Activated T-helper 17 cell treated with anti-CD3 and anti-CD28 coated beads, Interleukin-2, amount 50 U/mL, for 72 hours (primary cell): ENCODE results near the gene RNFT2. TPM values are rescaled to one million over a fixed set of nuclear protein-coding genes. Genes with fewer than 3 reads are reported as not detected.
"Not testable (repeated sequence)": the region's sequence is repeated elsewhere in the genome, so short reads cannot be mapped to it uniquely, and the experiment has no call there.

Experiments used
- ATAC-seq: fragments of 150-1000 bp; cut with Tn5 transposase; replicated peaks from 2 replicates; pipeline ENCODE4 v1.10.0; 2021; ENCODE audit warnings: mild to moderate bottlenecking, moderate library complexity
- H3K27ac Mint-ChIP-seq: one replicate; pipeline ENCODE4 v1.8.0; 2022; ENCODE audit warnings: mixed read lengths
- H3K27me3 Mint-ChIP-seq: one replicate; pipeline ENCODE4 v1.8.0; 2022; ENCODE audit warnings: mixed read lengths
- H3K36me3 Mint-ChIP-seq: one replicate; pipeline ENCODE4 v1.8.0; 2022; ENCODE audit warnings: low read depth, mild to moderate bottlenecking, mixed read lengths
- H3K4me1 Mint-ChIP-seq: one replicate; pipeline ENCODE4 v1.8.0; 2022; ENCODE audit warnings: mixed read lengths
- H3K4me3 Mint-ChIP-seq: one replicate; pipeline ENCODE4 v1.8.0; 2022; ENCODE audit warnings: mild to moderate bottlenecking, mixed read lengths
- H3K9me3 Mint-ChIP-seq: one replicate; pipeline ENCODE4 v1.8.0; 2022; ENCODE audit warnings: mixed read lengths
- total RNA-seq, 2 donors: library from RNA; stranded (reverse); gene quantifications; one replicate each; pipeline ENCODE4 v1.2.3, GENCODE V29; 2022

RNFT2 gene
- total RNA-seq, 2 donors from 2014 or later = 12.3 to 23.6 TPM

- Mint-ChIP-seq H3K9me3 (no peaks in the 10 kb centered on the region), H3K27me3 (no peaks in the 10 kb centered on the region), H3K4me1 (no peaks in the 10 kb centered on the region), H3K36me3 (no peaks in the 10 kb centered on the region), H3K4me3 (no peak overlapping the region), H3K27ac (no peak overlapping the region)
- ATAC-seq = no peak
These were observed 11.8 kb downstream of the RNFT2 start for GRCh38 chr12:116749884-116750283.

DNA sequence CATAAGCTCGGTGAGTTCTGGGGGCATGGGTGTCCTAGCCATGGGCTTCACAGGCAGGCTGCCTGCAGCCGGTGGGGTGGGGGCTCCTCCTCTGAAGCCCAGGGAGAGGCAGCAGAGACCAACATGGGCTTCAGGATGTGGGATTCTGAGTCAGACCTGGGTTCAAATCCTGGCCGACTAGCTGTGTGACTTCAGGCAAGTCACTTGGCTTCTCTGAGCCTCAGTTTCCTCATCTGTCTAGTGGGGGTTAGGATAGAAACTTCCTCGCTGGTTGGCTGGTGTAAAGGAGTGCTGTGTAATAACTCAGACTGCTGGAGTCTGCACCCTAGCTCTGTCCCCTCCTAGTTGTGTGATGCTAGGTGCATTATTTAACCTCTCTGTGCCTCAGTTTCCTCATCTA is 12.2 kb downstream of the RNFT2 start:
- Mint-ChIP-seq H3K4me1 (no peaks in the 10 kb centered on the region), H3K4me3 (no peak overlapping the region), H3K36me3 (no peaks in the 10 kb centered on the region), H3K9me3 (no peaks in the 10 kb centered on the region), H3K27me3 (no peaks in the 10 kb centered on the region), H3K27ac (no peak overlapping the region)
- ATAC-seq = no peak

DNA sequence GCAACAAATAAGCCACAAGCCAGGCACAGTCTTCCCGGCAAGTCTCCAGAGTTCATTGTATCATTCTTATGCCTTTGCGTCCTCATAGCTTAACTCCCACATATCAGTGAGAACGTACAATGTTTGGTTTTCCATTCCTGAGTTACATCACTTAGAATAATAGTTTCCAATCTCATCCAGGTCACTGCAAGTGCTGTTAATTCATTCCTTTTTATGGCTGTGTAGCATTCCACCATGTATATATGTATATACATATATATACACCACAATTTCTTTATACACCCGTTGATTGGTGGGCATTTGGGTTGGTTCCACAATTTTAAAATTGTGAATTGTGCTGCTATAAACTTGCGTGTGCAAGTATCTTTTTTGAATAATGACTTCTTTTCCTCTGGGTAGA is 16.0 kb downstream of the RNFT2 start:
- not testable (repeated sequence) for H3K27ac Mint-ChIP-seq, H3K27me3 Mint-ChIP-seq

DNA sequence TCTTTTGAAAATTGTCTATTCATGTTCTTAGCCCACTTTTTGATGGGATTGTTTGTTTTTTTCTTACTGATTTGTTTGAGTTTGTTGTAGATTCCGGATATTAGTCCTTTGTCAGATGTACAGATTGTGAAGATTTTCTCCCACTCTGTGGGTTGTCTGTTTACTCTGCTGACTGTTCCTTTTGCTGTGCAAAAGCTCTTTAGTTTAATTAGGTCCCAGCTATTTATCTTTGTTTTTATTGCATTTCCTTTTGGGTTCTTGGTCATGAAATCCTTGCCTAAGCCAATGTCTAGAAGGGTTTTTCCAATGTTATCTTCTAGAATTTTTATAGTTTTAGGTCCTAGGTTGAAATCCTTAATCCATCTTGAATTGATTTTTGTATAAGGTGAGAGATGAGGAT is 16.7 kb downstream of the RNFT2 start:
- H3K36me3 Mint-ChIP-seq, H3K27me3 Mint-ChIP-seq, H3K4me1 Mint-ChIP-seq, H3K27ac Mint-ChIP-seq, ATAC-seq, H3K4me3 Mint-ChIP-seq, H3K9me3 Mint-ChIP-seq: not testable (repeated sequence)

More for the DNA sequence above, 16.0 kb downstream of the RNFT2 start:
- H3K9me3 Mint-ChIP-seq, ATAC-seq, H3K4me3 Mint-ChIP-seq, H3K36me3 Mint-ChIP-seq, H3K4me1 Mint-ChIP-seq: not testable (repeated sequence)

- Mint-ChIP-seq H3K27ac (no peak overlapping the region), H3K27me3 (no peaks in the 10 kb centered on the region), H3K36me3 (peaks cover 12% of the 10 kb centered on the region), H3K9me3 (no peaks in the 10 kb centered on the region), H3K4me1 (peaks cover 10% of the 10 kb centered on the region), H3K4me3 (peak overlapping the region; percentile 12)
- ATAC-seq = no peak
These were observed 21.9 kb downstream of the RNFT2 start for GRCh38 chr12:116759783-116760621.

GRCh38 chr12:116760622-116761020 is 22.5 kb downstream of the RNFT2 start:
- Mint-ChIP-seq H3K4me3 (no peak overlapping the region), H3K27me3 (no peaks in the 10 kb centered on the region), H3K9me3 (no peaks in the 10 kb centered on the region), H3K4me1 (peaks cover 10% of the 10 kb centered on the region), H3K36me3 (peaks cover 12% of the 10 kb centered on the region), H3K27ac (no peak overlapping the region)
- no peak for ATAC-seq

GRCh38 chr12:116761499-116761898 is 23.4 kb downstream of the RNFT2 start:
- peaks cover 10% of the 10 kb centered on the region for H3K4me1 Mint-ChIP-seq
- H3K27ac Mint-ChIP-seq = no peak overlapping the region
- ATAC-seq = no peak
- no peaks in the 10 kb centered on the region for H3K9me3 Mint-ChIP-seq
- peaks cover 12% of the 10 kb centered on the region for H3K36me3 Mint-ChIP-seq
- no peak overlapping the region for H3K4me3 Mint-ChIP-seq
- no peaks in the 10 kb centered on the region for H3K27me3 Mint-ChIP-seq

DNA sequence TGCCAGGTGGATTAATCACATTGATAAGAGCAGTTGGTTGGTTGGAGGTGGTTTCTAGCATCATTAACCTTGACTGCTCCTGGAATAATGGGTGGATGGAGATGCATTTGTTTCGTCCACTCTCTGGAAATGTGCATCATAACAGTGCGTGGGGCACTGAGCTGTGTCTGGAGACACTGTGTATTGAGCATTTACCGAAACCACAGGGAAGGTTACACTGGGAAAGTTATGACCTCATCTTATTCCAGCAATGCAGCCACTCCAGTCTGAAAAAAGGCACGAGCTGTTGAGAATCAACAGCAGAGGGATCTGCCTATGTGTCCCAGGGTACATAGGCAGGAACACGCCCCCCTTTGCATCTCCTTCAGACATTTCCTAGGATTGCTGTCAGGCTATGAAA is 27.2 kb downstream of the RNFT2 start:
- no peaks in the 10 kb centered on the region for H3K27me3 Mint-ChIP-seq
- peaks cover 4% of the 10 kb centered on the region for H3K4me1 Mint-ChIP-seq
- peaks cover 7% of the 10 kb centered on the region for H3K36me3 Mint-ChIP-seq
- no peak for ATAC-seq
- no peak overlapping the region for H3K27ac Mint-ChIP-seq
- no peaks in the 10 kb centered on the region for H3K9me3 Mint-ChIP-seq
- no peak overlapping the region for H3K4me3 Mint-ChIP-seq

DNA sequence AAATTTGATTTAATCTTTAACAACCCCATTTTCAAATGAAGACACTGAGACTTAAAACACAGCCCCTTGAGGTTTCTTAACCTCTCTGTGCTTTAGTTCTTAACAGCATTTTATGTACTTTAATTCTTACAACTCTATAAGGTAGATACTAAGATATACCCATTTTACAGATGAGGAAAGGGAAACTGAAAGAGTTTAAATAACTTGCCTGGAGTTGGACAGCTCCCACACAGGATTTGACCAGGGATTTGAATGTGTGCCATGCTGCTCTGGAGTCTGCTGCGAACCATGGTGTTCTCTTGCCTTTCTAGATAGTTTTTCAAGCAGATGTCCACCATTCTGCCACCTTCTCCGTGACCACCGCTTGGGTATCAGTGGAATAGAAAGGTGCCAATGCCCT is 28.2 kb downstream of the RNFT2 start:
- no peaks in the 10 kb centered on the region for H3K9me3 Mint-ChIP-seq

DNA sequence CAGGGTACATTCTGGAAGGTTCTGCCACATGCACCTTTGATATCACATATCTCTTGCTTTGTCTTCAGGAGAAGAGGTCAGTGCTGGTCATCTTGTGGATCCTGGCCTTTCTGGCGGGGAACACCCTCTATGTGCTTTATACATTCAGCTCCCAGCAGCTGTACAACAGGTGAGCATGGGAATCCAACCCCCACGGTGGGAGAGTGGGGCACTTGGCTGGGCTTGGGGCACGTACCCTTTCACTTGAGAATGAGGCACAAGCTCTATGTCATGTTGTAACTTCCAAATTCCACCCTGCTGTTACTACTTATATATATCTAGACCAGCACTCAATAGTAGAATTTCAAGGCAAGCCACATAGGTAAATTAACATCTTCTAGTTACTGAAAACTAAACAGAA is 28.6 kb downstream of the RNFT2 start:
- no peaks in the 10 kb centered on the region for H3K4me1 Mint-ChIP-seq
- H3K27ac Mint-ChIP-seq = no peak overlapping the region
- ATAC-seq = no peak
- no peak overlapping the region for H3K4me3 Mint-ChIP-seq
- no peaks in the 10 kb centered on the region for H3K9me3 Mint-ChIP-seq
- no peaks in the 10 kb centered on the region for H3K36me3 Mint-ChIP-seq
- H3K27me3 Mint-ChIP-seq = no peaks in the 10 kb centered on the region

More for the DNA sequence above, 28.2 kb downstream of the RNFT2 start:
- H3K27ac Mint-ChIP-seq = no peak overlapping the region
- H3K4me3 Mint-ChIP-seq = no peak overlapping the region
- no peaks in the 10 kb centered on the region for H3K27me3 Mint-ChIP-seq
- ATAC-seq = no peak
- H3K4me1 Mint-ChIP-seq = no peaks in the 10 kb centered on the region
- H3K36me3 Mint-ChIP-seq = no peaks in the 10 kb centered on the region

DNA sequence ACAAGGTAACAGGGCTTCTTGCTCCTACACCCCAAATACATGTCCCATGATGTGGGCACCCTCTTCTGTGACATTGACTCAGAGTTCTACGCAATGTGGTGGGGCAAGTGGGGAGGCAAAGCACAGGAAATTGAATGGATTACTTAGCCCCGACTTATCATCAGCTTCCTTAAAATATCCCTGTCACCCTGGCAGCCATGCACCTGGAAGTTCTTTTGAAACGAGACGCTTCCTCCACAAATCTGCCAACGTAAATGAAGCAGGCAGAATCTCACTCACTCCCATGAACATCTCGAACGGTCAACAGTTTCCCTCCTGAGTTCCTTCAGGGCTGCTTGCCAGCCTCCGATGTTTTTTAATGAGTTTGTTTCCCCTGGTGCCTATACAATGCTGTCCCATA is 33.5 kb downstream of the RNFT2 start:
- Mint-ChIP-seq H3K9me3 (no peaks in the 10 kb centered on the region), H3K27me3 (no peaks in the 10 kb centered on the region), H3K4me3 (no peak overlapping the region), H3K27ac (no peak overlapping the region), H3K4me1 (no peaks in the 10 kb centered on the region), H3K36me3 (no peaks in the 10 kb centered on the region)
- ATAC-seq = no peak

GRCh38 chr12:116773276-116773731 is 35.2 kb downstream of the RNFT2 start:
- Mint-ChIP-seq H3K4me3 (no peak overlapping the region), H3K27me3 (no peaks in the 10 kb centered on the region), H3K27ac (no peak overlapping the region), H3K9me3 (no peaks in the 10 kb centered on the region), H3K36me3 (no peaks in the 10 kb centered on the region), H3K4me1 (no peaks in the 10 kb centered on the region)
- no peak for ATAC-seq

GRCh38 chr12:116774020-116774419 is 35.9 kb downstream of the RNFT2 start:
- Mint-ChIP-seq H3K36me3 (no peaks in the 10 kb centered on the region), H3K9me3 (no peaks in the 10 kb centered on the region), H3K4me1 (no peaks in the 10 kb centered on the region), H3K4me3 (no peak overlapping the region), H3K27me3 (no peaks in the 10 kb centered on the region), H3K27ac (no peak overlapping the region)
- ATAC-seq = no peak

GRCh38 chr12:116777245-116777644 is 39.1 kb downstream of the RNFT2 start:
- Mint-ChIP-seq H3K9me3 (no peaks in the 10 kb centered on the region), H3K27ac (no peak overlapping the region), H3K36me3 (peaks cover 6% of the 10 kb centered on the region), H3K4me3 (no peak overlapping the region), H3K27me3 (no peaks in the 10 kb centered on the region), H3K4me1 (no peaks in the 10 kb centered on the region)
- ATAC-seq = no peak

GRCh38 chr12:116779597-116779996 is 41.5 kb downstream of the RNFT2 start:
- H3K9me3 Mint-ChIP-seq = no peaks in the 10 kb centered on the region
- peaks cover 6% of the 10 kb centered on the region for H3K36me3 Mint-ChIP-seq
- no peak overlapping the region for H3K27ac Mint-ChIP-seq
- H3K4me3 Mint-ChIP-seq = no peak overlapping the region
- H3K4me1 Mint-ChIP-seq = no peaks in the 10 kb centered on the region
- no peaks in the 10 kb centered on the region for H3K27me3 Mint-ChIP-seq
- ATAC-seq = no peak
